MCF 10A (cell line): ENCODE results near the gene KIF9. TPM values are rescaled to one million over a fixed set of nuclear protein-coding genes. Genes with fewer than 3 reads are reported as not detected.

ENCODE experiments used
- BruUV-seq: library from RNA; stranded (reverse); fragments of 400-500 nt; replicated peaks from 2 replicates; lab custom pipeline; 2021; lab: Mats Ljungman, UMichigan
- CTCF ChIA-PET: fragments of 300-600 bp; sonication (Branson Sonifier 250); formaldehyde crosslinking; extraction: SDS; loops from one replicate; lab custom pipeline; 2021; ENCODE audit warnings: antibody characterized with exemption, inconsistent platforms; lab: Yijun Ruan, JAX
- POLR2A ChIA-PET: fragments of 300-600, 350-650 bp; sonication (Branson Sonifier 250); formaldehyde crosslinking; extraction: SDS; loops from one replicate; lab custom pipeline; 2020; ENCODE audit warnings: antibody characterized with exemption, inconsistent platforms; lab: Yijun Ruan, JAX
- DNase-seq: peaks from one replicate; pipeline ENCODE4 v3.0.0-alpha.2; 2018; ENCODE audit not compliant: unreplicated experiment
- H3K27ac Mint-ChIP-seq: one replicate; pipeline ENCODE4 v1.8.0; 2022; ENCODE audit warnings: mild to moderate bottlenecking, low read depth, mixed read lengths; ENCODE audit not compliant: unreplicated experiment
- H3K27me3 Mint-ChIP-seq: one replicate; pipeline ENCODE4 v1.8.0; 2022; ENCODE audit warnings: mixed read lengths; ENCODE audit not compliant: insufficient read depth, unreplicated experiment
- H3K36me3 Mint-ChIP-seq: one replicate; pipeline ENCODE4 v1.8.0; 2022; ENCODE audit warnings: mild to moderate bottlenecking, moderate library complexity, mixed read lengths; ENCODE audit not compliant: insufficient read depth, unreplicated experiment
- H3K4me1 Mint-ChIP-seq: one replicate; pipeline ENCODE4 v1.8.0; 2022; ENCODE audit warnings: mixed read lengths; ENCODE audit not compliant: insufficient read depth, unreplicated experiment
- H3K4me3 Mint-ChIP-seq: one replicate; pipeline ENCODE4 v1.8.0; 2022; ENCODE audit warnings: mild to moderate bottlenecking, moderate library complexity, mixed read lengths; ENCODE audit not compliant: unreplicated experiment
- H3K9me3 Mint-ChIP-seq: one replicate; pipeline ENCODE4 v1.8.0; 2022; ENCODE audit warnings: mixed read lengths; ENCODE audit not compliant: unreplicated experiment
- CTCF ChIP-seq: fragments of 200-600 bp; IDR thresholded peaks from one replicate; pipeline ENCODE4 v1.8.0; 2022; ENCODE audit warnings: antibody characterized with exemption, mild to moderate bottlenecking; ENCODE audit not compliant: unreplicated experiment
- intact Hi-C: fragments of 100-400 bp; cut with micrococcal nuclease; formaldehyde crosslinking; loops from 2 replicates; pipeline ENCODE4 v1.14.1; 2022
- total RNA-seq: library from RNA; stranded (reverse); gene quantifications from 2 replicates; pipeline ENCODE4 v1.2.3, GENCODE V29; 2022

The KIF9 gene
- total RNA-seq, 1 experiment from 2014 or later, result 9.5 TPM

- no peak for TF ChIP-seq CTCF
- ChIA-PET CTCF (interaction anchor here (0.6 to 0.8 kb wide), 3 partner anchors 54 to 372 kb away, joined by 3 read pairs; no protein-coding TSS in a partner anchor), POLR2A (interaction anchor here (0.7 to 1.0 kb wide), 3 partner anchors 11 to 1824 kb away, joined by 3 to 4 read pairs (median 3); partner anchors contain the start of gene SETD2)
- Mint-ChIP-seq H3K27me3 (no peaks in the 10 kb centered on the region), H3K4me3 (no peak overlapping the region), H3K9me3 (no peaks in the 10 kb centered on the region), H3K27ac (no peak overlapping the region), H3K36me3 (peaks cover 23% of the 10 kb centered on the region), H3K4me1 (peaks cover 8% of the 10 kb centered on the region)
- no peak for DNase-seq
- intact Hi-C loops, result no loop called here
- no TSS peak for BruUV-seq
These were observed 12.1 kb downstream of the KIF9 start for GRCh38 chr3:47270526-47270925.

DNA sequence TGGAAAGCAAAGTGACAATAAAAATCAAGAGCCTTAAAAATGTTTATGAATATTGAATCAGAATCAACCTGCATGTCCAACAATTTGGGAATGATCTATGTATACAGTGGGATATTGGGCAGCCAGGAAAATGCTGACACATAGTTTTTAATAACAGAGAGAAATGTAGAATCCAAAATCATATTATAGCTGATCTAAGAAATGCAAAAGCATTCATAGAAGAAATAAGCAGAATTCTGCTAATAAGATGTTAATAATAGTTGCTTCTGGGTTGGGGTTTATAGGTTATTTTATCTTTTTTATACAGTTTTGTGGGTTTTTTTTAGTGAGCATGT lies 15.1 kb downstream of the KIF9 start:
- H3K27ac Mint-ChIP-seq, result no peak overlapping the region
- H3K36me3 Mint-ChIP-seq, result peaks cover 6% of the 10 kb centered on the region
- H3K4me3 Mint-ChIP-seq, result no peak overlapping the region
- POLR2A ChIA-PET, result interaction anchor here (0.6 to 1.5 kb wide), 5 partner anchors 13 to 30 kb away, joined by 3 to 5 read pairs (median 4); partner anchors contain the start of gene KLHL18
- H3K27me3 Mint-ChIP-seq, result no peaks in the 10 kb centered on the region
- intact Hi-C loops, result no loop called here
- DNase-seq, result no peak
- H3K9me3 Mint-ChIP-seq, result no peaks in the 10 kb centered on the region
- BruUV-seq, result no TSS peak
- H3K4me1 Mint-ChIP-seq, result peaks cover 8% of the 10 kb centered on the region
- CTCF ChIA-PET, result interaction anchor here (0.6 to 1.1 kb wide), 2 partner anchors 40 to 119 kb away, joined by 3 to 4 read pairs; no protein-coding TSS in a partner anchor
- no peak for TF ChIP-seq CTCF

- no peaks in the 10 kb centered on the region for H3K27me3 Mint-ChIP-seq
- peaks cover 6% of the 10 kb centered on the region for H3K36me3 Mint-ChIP-seq
- BruUV-seq, result no TSS peak
- intact Hi-C loops, result no loop called here
- peak overlapping the region; percentile 13 for H3K27ac Mint-ChIP-seq
- TF ChIP-seq CTCF, result no peak
- no peaks in the 10 kb centered on the region for H3K9me3 Mint-ChIP-seq
- POLR2A ChIA-PET, result interaction anchor here (0.6 to 1.5 kb wide), 8 partner anchors 10 to 332 kb away, joined by 3 to 5 read pairs (median 4); partner anchors contain the start of gene KLHL18
- peaks cover 8% of the 10 kb centered on the region for H3K4me1 Mint-ChIP-seq
- CTCF ChIA-PET, result interaction anchor here (0.6 to 1.1 kb wide), 4 partner anchors 13 to 119 kb away, joined by 3 to 4 read pairs (median 3); no protein-coding TSS in a partner anchor
- DNase-seq, result peak; percentile 94
- H3K4me3 Mint-ChIP-seq, result no peak overlapping the region
These were observed 15.7 kb downstream of the KIF9 start for GRCh38 chr3:47266709-47267489.

DNA sequence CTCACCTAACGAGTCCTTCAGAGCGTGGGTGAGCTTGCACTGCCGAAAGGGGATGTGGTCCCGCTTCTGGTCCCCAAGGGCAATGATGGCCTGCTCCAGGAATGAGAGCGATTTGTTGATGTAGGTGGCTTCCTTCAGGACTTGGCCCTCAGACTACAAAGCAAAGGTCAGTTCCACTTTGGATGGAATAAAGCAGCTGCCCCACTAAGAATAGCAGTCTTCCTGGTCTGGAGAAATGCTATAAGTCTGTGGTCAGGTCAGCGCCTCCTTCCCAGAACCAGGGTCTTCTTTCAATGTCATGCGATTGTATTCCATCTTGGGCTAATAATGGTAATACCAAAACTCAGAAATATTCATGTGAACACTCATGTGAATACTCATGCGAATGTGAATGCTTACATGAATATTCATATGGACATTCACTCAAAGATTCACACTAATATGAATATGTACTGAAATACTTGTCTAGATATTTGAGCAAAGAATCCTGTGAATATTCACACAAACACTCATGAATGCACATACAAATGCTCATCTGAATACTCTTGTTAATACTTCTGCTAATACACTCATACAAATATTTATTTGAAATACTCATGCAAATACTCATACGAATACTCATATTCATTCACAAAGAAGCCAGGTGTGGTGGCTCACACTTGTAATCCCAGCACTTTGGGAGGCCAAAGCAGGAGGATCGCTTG lies 16.7 kb downstream of the KIF9 start:
- POLR2A ChIA-PET, result interaction anchor here (0.6 to 0.8 kb wide), 3 partner anchors 11 to 331 kb away, joined by 3 to 4 read pairs (median 3); no protein-coding TSS in a partner anchor

More for the DNA sequence above, 16.7 kb downstream of the KIF9 start:
- TF ChIP-seq CTCF, result no peak
- H3K36me3 Mint-ChIP-seq, result peaks cover 6% of the 10 kb centered on the region
- H3K9me3 Mint-ChIP-seq, result no peaks in the 10 kb centered on the region
- no peak overlapping the region for H3K27ac Mint-ChIP-seq
- no peak for DNase-seq
- BruUV-seq, result no TSS peak
- no peak overlapping the region for H3K4me3 Mint-ChIP-seq
- H3K27me3 Mint-ChIP-seq, result no peaks in the 10 kb centered on the region
- CTCF ChIA-PET, result interaction anchor here (0.5 kb wide), 1 partner anchor 27 kb away, joined by 3 read pairs; no protein-coding TSS in a partner anchor
- intact Hi-C loops, result no loop called here
- peaks cover 8% of the 10 kb centered on the region for H3K4me1 Mint-ChIP-seq
